Stomach (tissue), 9 donors: ENCODE results near the gene CAND2. TPM values are rescaled to one million over a fixed set of nuclear protein-coding genes. Genes with fewer than 3 reads are reported as not detected.

ENCODE experiments used
- DNase-seq, 2 donors: peaks; one replicate each; pipeline versions ENCODE4 v3.0.0 to v3.0.0-alpha.2; 2013 to 2019
- H3K27ac ChIP-seq, 5 donors: fragments of 200-600 bp in 4 of 5; sonication (generic) in 4 of 5; one replicate each; pipeline ENCODE4 v1.5.1; 2013 to 2019; ENCODE audit warnings: mild to moderate bottlenecking in 1 of 5, moderate library complexity in 1 of 5
- H3K27me3 ChIP-seq, 3 donors: fragments of 200-600 bp; sonication (generic); one replicate each; pipeline ENCODE4 v1.5.1; 2017 to 2019; ENCODE audit warnings: mixed run types in 1 of 3
- H3K36me3 ChIP-seq, 4 donors: fragments of 200-600 bp; sonication (generic); 1 replicate in 3 of 4; 2 replicates in 1 of 4; pipeline ENCODE4 v1.5.1; 2016 to 2019
- H3K4me1 ChIP-seq, 4 donors: fragments of 200-600 bp; sonication (generic); one replicate each; pipeline ENCODE4 v1.5.1; 2016 to 2019
- H3K4me3 ChIP-seq, 4 donors: fragments of 200-600 bp; sonication (generic) in 3 of 4; one replicate each; pipeline ENCODE4 v1.5.1; 2016 to 2019; ENCODE audit warnings: mild to moderate bottlenecking in 1 of 4
- H3K9me3 ChIP-seq, 4 donors: fragments of 200-600 bp; sonication (generic); one replicate each; pipeline ENCODE4 v1.5.1; 2016 to 2019
- EP300 ChIP-seq: sonication (generic); formaldehyde crosslinking; IDR thresholded peaks from one replicate; pipeline ENCODE4 v1.6.1; 2017; ENCODE audit warnings: antibody characterized with exemption
- POLR2A ChIP-seq, 4 donors: fragments of 450-650 bp; IDR thresholded peaks; one replicate each; pipeline ENCODE4 v1.6.1; 2016; ENCODE audit warnings: antibody characterized with exemption in 4 of 4, control low read depth in 2 of 4, mild to moderate bottlenecking in 1 of 4, moderate library complexity in 1 of 4
- POLR2AphosphoS5 ChIP-seq, 3 donors: sonication (generic); formaldehyde crosslinking; IDR thresholded peaks; one replicate each; pipeline ENCODE4 v1.6.1; 2016; ENCODE audit warnings: antibody characterized with exemption in 3 of 3
- WGBS, 5 donors: extraction: QIAGEN DNeasy Blood & Tissue Kit in 3 of 5; methylation state at CpG; one replicate each; pipeline versions ENCODE4 v1.1.5 to v1.1.7; 2013 to 2018; 5-methylcytosine and 5-hydroxymethylcytosine counted together
- intact Hi-C: fragments of 100-400 bp; cut with DNase I; formaldehyde crosslinking; loops from one replicate; pipeline ENCODE4 v1.15.1; 2023; ENCODE audit warnings: low total_unique reads
- polyA plus RNA-seq, 3 donors: library from polyadenylated mRNA; stranded (reverse); fragments of 200-250 nt; gene quantifications; one replicate each; pipeline ENCODE4 v1.2.3, GENCODE V29; 2013
- total RNA-seq, 5 donors: library from RNA; depleted of rRNA; stranded (reverse); fragments of >200 nt; gene quantifications; one replicate each; pipeline versions ENCODE4 v1.1.0 to v1.2.3, GENCODE V29; 2014 to 2016
- TF ChIP-seq, protein P1 (sequence below), 7 experiments: fragments of 450-650 bp in 4 of 7; fragments of 200-600 bp in 3 of 7; sonication (generic) in 3 of 7; IDR thresholded peaks; one replicate each; pipeline ENCODE4 v1.5.1; 2016 to 2019; ENCODE audit warnings: antibody characterized with exemption in 7 of 7, control low read depth in 2 of 7, mild to moderate bottlenecking in 1 of 7
- donor health status: healthy with polysubstance abuse.
- donor health status: Bipolar disorder and iron deficiency.
- donor health status: healthy.

Gene CAND2
- total and polyA plus RNA-seq, 8 donors, result under 0.01 to 5.3 (median 2.8) TPM

DNA sequence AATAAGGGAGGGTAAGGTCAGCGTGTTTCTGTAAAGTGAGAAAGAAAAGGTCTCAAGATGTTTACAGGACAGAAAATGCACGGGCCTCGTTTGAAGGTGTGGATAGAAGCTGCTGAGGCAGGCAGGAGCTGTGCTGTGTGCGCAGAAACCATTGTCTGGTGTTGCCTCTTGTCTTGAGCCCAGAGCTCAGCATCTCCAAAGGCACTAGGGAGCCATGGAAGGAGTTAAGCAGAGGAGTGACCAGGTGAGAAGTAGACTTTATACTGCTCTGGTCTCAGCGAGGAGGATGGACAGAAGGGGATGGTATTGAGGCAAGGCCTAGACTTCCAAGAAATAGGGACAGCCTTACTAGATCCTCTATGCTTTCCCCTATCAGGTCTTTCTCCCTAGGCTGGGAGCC lies 13.0 kb downstream of the CAND2 start:
- Histone ChIP-seq H3K4me3 (peak overlapping the region; percentile 54 to 67 (median 58)), H3K27ac (peak overlapping the region in 4 of 5 donors; percentile 67 to 85 (median 80)), H3K36me3 (peaks cover 0 to 49% (median 23%) of the 10 kb centered on the region in 4 donors), H3K4me1 (peaks cover 6 to 19% (median 15%) of the 10 kb centered on the region in 4 donors), H3K27me3 (no peaks in the 10 kb centered on the region), H3K9me3 (no peaks in the 10 kb centered on the region)
- TF ChIP-seq, protein P1, sequence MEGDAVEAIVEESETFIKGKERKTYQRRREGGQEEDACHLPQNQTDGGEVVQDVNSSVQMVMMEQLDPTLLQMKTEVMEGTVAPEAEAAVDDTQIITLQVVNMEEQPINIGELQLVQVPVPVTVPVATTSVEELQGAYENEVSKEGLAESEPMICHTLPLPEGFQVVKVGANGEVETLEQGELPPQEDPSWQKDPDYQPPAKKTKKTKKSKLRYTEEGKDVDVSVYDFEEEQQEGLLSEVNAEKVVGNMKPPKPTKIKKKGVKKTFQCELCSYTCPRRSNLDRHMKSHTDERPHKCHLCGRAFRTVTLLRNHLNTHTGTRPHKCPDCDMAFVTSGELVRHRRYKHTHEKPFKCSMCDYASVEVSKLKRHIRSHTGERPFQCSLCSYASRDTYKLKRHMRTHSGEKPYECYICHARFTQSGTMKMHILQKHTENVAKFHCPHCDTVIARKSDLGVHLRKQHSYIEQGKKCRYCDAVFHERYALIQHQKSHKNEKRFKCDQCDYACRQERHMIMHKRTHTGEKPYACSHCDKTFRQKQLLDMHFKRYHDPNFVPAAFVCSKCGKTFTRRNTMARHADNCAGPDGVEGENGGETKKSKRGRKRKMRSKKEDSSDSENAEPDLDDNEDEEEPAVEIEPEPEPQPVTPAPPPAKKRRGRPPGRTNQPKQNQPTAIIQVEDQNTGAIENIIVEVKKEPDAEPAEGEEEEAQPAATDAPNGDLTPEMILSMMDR (IDR thresholded peaks at IDR 0.05), result no peak
- TF ChIP-seq EP300, result no peak
- TF ChIP-seq POLR2AphosphoS5 (IDR thresholded peaks at IDR 0.05), result no peak
- no peak for TF ChIP-seq POLR2A (IDR thresholded peaks at IDR 0.05)
- no peak for DNase-seq
- intact Hi-C loops, result no loop called here
- WGBS, 5 donors, result 85 to 89% (median 86%) methylated on average over 5 of the region's 5 CpGs

DNA sequence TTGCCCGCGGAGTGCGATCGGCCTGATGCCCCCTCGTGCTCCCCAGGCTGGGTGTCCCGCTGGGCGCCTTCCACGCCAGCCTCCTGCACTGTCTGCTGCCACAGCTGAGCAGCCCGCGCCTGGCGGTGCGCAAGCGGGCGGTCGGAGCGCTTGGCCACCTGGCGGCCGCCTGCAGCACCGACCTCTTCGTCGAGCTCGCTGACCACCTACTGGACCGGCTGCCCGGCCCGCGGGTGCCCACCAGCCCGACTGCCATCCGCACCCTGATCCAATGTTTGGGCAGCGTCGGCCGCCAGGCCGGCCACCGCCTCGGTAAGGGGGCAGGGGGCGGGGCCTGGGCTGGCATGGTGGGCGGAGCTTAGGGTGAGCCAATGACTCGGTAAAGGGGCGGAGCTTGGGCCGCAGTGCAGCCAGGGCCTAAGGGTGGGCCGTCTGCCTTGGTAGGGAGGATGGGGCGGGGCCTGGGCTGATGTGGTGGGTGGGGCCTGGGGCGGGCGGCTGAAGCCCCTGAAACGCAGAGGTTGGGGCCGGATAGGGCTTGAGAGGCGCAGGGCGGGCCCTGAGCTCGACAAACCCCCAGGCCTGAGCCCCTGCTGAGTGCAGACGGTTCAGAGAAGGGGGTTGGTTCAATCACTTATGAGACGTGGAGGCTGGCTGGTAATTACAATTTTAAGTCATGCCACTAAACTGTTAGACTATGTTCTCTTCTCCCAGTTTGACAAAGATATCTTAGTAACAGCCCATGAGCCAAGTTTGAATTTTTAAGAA lies 13.7 kb downstream of the CAND2 start:
- DNase-seq, result peak; percentile 98
- Histone ChIP-seq H3K9me3 (no peaks in the 10 kb centered on the region), H3K4me3 (peak overlapping the region; percentile 54 to 67 (median 58)), H3K27me3 (no peaks in the 10 kb centered on the region), H3K36me3 (peaks cover 0 to 49% (median 23%) of the 10 kb centered on the region in 4 donors), H3K4me1 (peaks cover 6 to 19% (median 15%) of the 10 kb centered on the region in 4 donors), H3K27ac (peak overlapping the region; percentile 67 to 85 (median 84))
- 0 to 2% (median 1%) methylated on average over 29 to 50 of the region's 50 CpGs for WGBS, 5 donors
- TF ChIP-seq EP300 (no peak), POLR2AphosphoS5 (IDR thresholded peaks at IDR 0.05) (peak; percentile 19 to 52 (median 48))
- TF ChIP-seq, protein P1 (IDR thresholded peaks at IDR 0.05), result peak in 5 of 7 experiments; percentile 60 to 98 (median 80)
- intact Hi-C loops, result no loop called here

DNA sequence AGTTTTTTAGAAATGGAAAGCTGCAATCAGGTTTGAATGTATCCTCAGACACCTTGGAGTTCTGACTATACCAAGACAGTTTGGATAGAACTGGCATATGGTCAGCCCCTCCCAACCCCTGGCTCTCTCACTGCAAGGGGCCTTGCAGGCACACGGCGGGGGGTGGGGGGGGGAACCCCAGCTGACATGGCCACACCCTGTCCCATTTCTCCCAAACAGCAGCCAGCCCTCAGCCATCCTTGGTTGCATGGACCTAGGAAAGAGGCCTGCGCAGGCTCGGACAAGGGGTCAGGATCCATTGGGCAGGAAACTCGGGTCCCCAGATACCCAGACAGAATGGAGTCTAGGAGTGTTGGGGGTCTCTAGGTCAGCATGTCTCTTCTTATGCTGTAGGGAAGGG lies 14.5 kb downstream of the CAND2 start:
- Histone ChIP-seq H3K9me3 (no peaks in the 10 kb centered on the region), H3K36me3 (peaks cover 2 to 49% (median 28%) of the 10 kb centered on the region in 4 donors), H3K27ac (peak overlapping the region in 4 of 5 donors; percentile 67 to 85 (median 80)), H3K27me3 (no peaks in the 10 kb centered on the region), H3K4me1 (peaks cover 6 to 19% (median 15%) of the 10 kb centered on the region in 4 donors), H3K4me3 (no peak overlapping the region)
- 40 to 76% (median 73%) methylated on average over 2 to 5 of the region's 5 CpGs for WGBS, 5 donors
- intact Hi-C loops, result no loop called here
- no peak for TF ChIP-seq EP300
- TF ChIP-seq, protein P1 (IDR thresholded peaks at IDR 0.05), result no peak
- TF ChIP-seq POLR2A (IDR thresholded peaks at IDR 0.05), result no peak
- TF ChIP-seq POLR2AphosphoS5 (IDR thresholded peaks at IDR 0.05), result no peak
- DNase-seq, result peak in 1 of 2 donors; percentile 35

DNA sequence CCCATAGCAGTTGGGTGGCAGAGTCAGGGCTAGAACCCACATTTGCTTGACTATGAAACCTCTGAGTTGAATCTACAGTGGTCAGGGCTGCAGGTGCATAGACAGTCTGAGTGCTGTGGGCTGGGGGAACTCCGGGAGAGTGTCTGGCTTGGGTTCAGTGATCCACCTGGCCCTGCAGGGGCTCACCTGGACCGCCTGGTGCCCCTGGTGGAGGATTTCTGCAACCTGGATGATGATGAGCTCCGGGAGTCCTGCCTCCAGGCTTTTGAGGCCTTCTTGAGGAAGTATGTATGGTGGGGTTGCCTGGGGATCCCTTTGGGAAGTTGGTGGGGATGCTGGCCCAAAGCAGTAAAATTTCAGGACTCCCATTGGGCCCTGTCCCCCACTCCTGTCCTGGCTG lies 16.3 kb downstream of the CAND2 start:
- Histone ChIP-seq H3K9me3 (no peaks in the 10 kb centered on the region), H3K4me3 (no peak overlapping the region), H3K27me3 (no peaks in the 10 kb centered on the region), H3K27ac (no peak overlapping the region), H3K4me1 (peaks cover 6 to 19% (median 15%) of the 10 kb centered on the region in 4 donors), H3K36me3 (peaks cover 11 to 50% (median 42%) of the 10 kb centered on the region in 4 donors)
- intact Hi-C loops, result no loop called here
- no peak for DNase-seq
- TF ChIP-seq POLR2A (IDR thresholded peaks at IDR 0.05), result no peak
- TF ChIP-seq, protein P1 (IDR thresholded peaks at IDR 0.05), result no peak
- TF ChIP-seq EP300, result no peak
- TF ChIP-seq POLR2AphosphoS5 (IDR thresholded peaks at IDR 0.05), result no peak
- 77 to 100% (median 93%) methylated on average over 2 to 3 of the region's 3 CpGs for WGBS, 5 donors
